NCI-H2081 (cell line): ENCODE results near the gene CFAP46.
"Not testable (repeated sequence)": the region's sequence is repeated elsewhere in the genome, so short reads cannot be mapped to it uniquely, and the experiment has no call there.

Experiments used
- DNase-seq, 2 experiments: peaks; one replicate each; lab custom pipeline; 2025; lab: John Stamatoyannopoulos, UW

Gene CFAP46

DNA sequence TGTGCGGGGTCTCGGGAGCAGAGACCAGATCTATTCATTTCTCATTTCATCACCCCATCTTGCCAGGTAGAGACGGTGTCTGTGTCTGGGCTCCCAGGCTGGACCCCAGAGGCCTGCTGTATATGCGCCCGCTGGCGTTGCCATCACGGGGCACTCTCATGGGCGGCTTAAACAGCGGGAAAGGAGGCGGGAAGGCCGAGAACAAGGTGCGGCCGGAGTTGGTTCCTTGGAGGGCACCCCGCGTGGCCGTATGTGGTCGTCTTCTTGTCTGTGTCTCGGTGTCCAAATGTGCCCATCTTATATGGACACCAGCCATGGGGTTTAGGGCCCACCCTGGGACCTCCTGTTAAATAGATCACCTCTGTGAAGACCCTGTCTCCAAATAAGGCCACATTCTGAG lies 2.1 kb upstream of the CFAP46 start:
- no peak for DNase-seq

DNA sequence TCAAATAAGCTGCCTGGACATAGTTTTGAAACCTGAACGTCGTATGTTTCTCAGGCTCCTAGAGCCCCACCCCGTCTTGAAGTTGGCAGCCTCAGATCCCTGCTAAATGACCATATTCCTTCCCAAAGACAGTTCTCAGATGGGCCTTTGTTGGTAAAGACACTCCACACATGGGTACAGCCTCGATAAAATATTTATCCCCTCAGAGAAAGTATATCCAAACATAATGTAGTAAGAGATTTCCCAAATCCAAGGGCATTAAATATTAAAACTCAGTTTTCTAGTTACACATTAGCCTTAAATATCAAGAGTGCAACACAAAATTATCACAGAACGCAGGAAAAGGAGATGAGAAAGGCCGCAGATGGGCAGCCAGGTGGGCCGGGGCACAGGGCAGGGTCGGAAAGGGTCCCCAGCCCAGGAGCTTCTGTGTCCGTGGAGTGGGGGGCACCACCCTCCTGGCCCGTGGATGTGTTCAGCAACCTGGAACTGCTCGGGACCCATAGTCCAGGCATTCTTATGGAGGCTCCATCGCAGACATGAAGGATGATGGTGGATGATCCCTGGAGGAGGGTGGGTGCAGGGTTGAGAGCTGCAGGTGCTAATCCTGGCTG lies 1.5 kb upstream of the CFAP46 start:
- DNase-seq: no peak

DNA sequence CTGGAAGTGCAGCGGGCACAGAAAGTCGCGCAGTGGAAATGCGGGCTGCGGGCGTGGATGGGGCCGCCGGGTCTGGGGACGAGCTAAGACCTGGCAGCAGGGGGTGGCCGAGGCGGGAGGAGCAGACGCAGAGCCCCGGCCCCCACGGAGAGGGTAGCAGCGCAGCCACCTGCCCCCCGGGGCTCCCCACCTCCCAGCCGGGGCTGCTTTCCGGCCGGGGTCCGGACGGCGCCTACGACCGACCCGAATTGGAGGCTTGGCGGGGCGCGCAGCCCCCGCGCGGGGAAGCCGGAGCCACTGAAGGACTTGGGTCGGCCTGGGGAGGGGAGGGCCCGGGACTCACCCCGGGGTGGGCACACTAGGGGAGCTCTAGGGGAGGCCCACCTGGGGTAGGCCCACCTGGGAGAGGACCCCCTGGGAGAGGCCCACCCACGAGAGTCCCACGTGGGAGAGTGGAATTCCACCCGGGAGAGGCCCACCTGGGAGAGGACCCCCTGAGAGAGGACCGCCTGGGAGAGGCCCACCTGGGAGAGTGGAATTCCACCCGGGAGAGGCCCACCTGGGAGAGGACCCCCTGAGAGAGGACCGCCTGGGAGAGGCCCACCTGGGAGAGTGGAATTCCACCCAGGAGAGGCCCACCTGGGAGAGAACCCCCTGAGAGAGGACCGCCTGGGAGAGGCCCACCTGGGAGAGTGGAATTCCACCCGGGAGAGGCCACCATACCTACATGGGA lies 854 bp upstream of the CFAP46 start:
- no peak for DNase-seq

DNA sequence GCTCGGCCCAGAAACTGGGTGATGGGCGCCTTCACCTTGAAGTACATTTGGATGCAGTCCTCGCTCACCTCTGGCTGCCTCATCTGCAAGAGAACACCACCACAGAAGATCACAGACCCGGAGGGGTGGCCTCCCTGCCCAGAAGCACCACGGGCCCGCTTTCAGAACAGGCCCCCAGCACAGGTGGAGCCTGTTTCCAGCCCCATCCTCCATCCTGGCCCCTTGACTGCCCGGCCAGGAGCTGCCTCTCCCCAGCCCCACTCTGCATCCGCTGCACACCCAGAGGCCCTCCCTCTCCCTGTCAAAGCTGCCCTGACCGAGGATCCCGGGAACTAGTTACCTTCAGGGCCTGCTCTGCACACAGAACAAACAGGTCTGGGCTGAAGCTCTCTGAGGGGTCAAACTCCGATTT lies 724 bp downstream of the CFAP46 start:
- no peak for DNase-seq

DNA sequence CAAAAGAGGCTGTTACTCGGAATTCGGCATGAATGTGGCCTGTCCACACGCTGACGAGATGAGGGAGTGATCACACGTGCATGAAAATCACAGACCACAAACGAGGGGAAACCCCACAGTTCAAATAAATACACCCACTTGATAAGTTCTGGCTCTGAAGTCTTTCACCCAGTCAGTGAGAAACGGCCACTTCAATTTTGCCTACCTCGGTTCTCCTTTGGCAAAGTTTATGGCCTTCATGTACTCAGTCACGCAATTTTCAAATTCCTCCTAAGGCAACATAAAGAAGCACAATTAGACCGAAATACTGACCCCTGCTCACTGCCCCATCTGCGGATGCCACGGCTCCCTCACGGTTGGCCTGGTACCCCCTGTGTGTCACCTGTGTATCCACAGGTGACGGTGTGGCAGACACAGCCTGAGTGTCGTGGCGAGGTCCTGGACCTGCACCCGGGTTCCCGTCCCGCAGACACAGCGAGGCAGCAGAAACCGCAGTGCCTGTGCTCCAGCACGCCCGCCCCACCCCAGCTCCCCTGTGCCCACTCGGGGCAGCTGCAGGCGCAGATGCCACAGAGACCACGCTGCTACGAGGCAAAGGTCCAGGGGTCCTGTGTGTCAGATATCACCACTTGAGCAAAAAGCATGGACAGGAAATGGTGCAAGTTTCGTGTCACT lies 1.4 kb downstream of the CFAP46 start:
- DNase-seq: no peak

DNA sequence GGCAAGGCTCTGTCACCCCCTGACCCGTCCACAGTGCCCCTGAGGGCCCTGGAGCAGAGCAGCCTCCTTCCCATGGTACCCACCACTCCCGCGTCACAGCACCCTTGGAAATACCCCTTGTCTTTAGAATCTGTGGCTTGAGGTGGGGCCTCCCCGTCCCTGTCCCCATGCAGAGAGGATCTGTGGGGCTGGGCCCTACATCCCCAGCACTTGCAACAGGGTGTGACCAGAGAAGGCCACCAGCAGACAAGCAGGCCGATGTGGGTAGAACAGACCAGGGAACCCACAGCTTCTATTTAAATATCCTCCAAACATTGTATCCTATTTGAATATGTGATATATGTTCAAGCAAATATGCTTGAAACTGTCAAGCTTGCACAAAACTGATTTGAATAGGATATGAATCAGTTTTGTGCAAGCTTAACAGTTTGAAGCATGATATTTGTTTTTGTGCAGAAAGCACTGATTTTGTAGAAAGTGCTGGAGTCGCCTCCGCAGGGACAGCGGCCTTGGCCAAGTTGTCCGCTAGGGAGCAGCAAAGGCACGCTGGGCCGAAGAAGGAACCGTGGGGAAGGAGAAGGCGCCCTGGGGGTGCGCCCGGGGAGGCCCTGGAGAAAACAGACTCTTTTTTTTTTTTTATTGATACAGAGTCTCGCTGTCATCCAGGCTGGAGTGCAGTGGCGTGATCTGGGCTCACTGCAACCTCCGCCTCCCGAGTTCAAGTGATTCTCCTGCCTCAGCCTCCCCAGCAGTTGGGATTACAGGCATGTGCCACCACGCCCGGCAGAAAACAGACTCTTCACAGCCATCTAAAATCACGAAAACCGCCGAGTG lies 2.2 kb downstream of the CFAP46 start:
- DNase-seq: no peak

DNA sequence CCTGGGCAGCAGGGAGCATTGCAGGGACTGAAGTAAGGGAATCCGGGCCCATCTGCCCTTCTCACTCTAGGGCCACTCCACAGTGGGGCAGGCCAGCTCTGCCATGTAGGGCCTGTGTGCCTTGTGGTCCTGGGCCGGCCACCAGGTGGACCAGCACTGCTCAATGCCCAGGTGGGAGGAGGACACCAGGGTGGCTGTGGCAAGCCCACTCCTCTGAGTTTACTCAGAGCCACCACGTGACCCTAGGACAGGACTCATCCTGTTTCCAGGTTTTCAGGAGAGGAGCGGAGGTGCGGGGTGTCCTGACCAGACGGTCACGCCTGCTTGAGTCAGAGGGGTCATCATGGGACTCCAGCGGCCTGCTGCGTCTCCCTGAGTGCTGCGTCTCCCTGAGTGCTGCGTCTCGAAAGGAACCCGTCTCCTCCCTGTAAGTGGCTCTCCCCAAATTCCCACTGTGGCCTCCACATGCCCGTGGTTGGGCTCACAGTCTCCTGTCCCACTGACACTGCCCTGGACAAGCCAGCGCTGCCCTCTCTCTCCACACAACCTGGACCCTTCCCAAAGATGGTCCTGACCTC lies 2.9 kb downstream of the CFAP46 start:
- DNase-seq: no peak

DNA sequence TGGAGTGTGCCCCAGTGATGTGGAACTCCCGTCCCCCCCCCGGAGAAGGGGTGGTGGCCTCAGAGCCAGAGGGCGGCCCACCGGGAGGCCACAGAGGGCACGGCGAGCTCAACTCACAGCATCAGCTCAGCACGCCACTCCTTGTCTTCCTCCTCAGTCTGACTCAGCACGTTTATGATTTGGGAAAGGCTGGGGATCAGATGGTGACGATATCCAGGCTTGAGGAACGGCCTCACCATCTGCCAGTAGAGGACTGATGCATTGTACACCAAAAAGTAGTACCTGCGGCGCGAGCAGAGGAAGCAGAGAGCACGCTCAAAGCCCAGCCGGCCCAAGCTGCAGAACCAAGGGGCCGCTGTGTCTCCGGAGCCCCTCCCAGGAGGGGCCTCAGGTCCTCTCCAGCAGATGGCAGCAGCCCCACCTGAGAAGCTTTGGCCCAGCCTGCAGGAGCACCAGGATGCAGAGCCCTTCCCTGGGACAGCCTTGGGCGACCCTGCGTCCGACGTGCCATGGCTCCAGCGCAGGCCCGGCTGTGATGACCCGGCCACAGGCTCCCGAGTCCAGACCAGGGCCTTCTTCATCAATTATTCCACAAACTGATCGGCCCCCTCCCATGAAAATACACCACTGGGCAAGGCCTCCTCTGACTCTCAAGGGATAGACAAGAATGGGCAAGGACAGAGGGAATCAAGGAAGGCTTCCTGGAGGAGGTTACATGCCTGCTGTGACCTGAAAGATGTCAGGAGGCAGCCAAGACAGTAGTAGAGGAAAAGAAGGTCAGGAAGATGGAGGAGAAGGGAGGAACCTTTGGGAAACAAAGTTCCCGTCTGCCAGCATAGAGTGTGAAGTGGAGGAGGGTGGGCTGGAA lies 3.7 kb downstream of the CFAP46 start:
- no peak for DNase-seq

DNA sequence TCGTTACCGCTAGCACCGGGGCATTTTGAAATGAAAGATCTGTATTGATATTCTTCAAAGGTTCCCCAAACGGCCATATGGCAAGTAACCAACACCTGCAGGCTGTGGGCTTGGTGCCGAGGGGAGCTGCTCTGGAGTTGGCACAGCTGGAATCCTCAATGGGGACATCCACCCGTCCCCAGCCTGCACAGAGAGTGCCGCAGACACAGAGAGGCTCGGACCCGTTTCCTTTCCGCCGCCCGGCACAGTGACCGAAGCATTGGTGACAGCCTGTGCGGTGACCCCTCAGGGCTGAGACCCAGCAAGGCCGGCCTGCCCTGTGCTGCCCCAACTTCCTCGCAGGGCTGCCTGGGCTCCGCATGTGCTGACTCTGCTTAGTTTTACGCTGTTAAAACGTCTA lies 4.5 kb downstream of the CFAP46 start:
- no peak for DNase-seq

DNA sequence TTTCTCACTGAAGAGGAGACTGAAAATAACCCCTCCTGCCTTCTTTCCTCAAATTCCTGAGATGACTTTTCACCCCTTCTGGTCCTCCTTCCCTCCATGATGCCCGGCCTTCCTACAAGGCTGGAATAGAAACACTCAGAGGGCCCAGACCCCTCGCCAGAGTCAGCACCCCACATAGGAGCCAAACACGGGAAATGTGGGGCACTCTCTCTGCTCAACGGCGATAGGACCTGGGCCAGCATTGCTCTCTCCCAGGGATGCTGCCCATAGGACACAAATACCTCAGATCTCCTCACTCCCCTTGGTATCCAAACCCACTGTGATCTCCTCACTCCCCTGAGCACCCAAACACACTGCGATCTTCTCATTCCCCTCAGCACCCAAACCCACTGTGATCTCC lies 7.4 kb downstream of the CFAP46 start:
- DNase-seq: no peak

DNA sequence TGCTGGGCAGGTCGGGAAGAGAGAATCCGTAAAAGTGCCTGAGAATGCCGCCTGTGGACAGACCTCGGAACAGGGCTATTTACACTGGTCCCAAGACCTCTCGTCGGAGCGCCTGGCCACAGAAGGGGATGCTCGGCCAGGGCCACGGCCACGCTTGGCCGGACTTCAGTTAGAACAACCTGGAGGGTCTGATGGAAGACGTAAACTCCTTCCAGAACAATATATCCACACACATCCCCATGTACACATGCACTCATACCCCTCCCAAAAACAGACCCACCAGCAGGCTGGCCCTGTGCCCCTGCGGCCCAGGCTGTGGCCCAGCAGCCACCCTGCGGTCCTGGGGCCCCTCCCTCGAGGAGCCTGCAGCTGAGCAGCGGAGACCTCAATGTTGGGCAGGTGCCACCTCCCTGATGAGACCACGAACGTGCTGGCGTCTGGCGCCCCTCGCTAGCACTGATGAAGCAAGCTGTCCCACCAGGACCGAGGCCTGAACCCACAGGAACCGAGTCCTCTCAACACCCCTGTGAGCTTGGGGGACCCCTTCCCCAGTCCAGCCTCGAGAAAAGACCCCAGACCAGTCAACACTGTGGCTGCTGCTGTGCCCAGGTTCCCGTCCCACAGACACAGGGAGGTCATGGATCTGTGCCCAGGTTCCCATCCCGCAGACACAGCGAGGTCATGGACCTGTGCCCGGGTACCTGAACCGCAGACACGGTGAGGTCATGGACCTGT lies 8.9 kb downstream of the CFAP46 start:
- no peak for DNase-seq

DNA sequence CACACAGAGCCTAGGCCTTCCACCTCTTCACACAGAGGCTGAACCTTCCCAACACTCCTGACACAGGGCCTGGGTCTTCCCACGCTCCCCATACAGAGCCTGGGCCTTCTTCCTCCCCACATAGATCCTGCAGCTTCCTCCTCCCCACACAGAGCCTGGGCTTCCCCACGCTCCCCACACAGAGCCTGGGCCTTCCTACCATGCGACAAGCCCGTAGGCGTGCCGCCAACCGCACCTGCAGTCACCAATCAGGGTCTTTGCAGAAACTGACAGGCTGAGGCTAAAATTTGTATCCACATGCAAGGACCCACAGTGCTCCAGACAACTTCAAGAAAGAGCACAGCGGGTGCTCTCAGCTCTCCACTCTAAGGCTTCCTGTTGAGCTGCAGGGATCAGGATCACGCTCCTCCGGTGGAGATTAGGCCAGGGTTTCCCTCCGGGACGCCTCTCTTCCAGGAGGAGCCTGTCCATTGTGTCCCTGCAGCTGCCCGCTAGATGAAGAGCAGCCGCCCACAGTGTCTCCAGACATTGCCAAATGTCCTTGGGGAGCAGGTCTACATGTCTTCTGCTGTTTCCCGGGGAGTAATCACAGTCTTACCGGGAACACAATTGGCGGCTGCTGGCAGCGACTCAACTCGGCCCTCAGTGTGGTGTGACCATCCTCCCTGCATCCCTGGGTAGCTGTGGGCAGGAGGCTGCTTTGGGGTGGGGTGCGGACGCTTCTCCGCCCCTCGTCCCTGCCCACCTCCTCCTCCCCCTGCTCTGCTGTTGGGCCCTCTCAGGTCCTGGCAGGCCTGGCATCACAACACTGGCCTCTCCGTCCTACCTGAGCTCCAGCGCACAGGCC lies 9.7 kb downstream of the CFAP46 start:
- DNase-seq: no peak

DNA sequence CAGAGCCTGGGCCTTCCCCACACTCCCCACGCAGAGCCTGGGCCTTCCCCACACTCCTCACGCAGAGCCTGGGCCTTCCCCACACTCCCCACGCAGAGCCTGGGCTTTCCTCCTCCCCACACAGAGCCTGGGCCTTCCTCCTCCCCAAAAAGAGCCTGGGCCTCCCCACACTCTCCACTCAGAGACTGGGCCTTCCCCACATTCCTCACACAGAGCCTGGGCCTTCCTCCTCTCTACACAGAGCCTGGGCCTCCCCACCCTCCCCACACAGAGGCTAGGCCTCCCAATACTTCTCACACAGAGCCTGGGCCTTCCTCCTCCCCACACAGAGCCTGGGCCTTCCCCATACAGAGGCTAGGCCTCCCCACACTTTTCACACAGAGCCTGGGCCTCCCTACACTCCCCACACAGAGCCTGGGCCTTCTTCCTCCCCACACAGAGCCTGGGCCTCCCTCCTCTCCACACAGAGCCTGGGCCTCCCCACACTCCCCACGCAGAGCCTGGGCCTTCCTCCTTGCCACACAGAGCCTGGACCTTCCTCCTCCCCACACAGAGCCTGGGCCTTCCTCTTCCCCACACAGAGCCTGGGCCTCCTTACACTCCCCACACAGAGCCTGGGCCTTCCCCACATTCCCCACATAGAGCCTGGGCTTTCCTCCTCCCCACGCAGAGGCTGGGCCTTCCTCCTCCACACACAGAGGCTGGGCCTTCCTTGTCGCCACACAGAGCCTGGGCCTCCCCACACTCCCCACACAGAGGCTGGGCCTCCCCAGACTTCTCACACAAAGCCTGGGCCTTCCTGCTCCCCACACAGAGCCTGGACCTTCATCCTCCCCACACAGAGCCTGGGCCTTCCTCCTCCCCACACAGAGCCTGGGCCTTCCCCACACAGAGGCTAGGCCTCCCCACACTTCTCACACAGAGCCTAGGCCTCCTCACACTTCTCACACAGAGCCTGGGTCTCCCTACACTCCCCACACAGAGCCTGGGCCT lies 10.8 kb downstream of the CFAP46 start:
- DNase-seq: not testable (repeated sequence)

DNA sequence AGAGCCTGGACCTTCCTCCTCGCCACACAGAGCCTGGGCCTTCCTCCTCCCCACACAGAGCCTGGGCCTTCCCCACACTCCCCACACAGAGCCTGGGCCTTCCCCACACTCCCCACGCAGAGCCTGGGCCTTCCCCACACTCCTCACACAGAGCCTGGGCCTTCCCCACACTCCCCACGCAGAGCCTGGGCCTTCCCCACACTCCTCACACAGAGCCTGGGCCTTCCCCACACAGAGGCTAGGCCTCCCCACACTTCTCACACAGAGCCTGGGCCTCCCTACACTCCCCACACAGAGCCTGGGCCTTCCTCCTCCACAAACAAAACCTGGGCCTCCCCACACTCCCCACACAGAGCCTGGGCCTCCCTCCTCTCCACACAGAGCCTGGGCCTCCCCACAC lies 11.7 kb downstream of the CFAP46 start:
- DNase-seq: not testable (repeated sequence)

DNA sequence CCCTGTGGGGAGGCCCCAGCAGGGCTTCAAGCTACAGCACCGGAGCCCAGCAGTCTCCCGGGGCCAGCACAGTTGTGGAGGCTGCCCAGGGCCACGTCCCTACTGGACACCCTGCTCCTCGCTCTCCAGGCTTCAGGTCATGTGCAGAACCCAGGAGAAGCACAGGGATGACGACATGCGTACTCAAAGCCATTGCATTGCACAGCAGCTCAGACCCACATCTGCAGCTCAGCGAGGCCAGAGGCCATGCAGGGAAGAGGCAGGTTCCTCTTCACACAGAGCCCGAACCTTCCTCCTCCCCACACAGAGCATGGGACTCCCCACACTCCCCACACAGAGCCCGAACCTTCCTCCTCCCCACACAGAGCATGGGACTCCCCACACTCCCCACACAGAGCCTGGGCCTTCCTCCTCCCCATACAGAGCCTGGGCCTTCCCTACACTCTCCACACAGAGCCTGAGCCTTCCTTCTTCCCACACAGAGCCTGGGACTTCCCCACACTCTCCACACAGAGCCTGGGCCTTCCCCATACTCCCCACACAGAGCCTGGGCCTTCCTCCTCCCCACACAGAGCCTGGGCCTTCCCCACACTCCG lies 12.3 kb downstream of the CFAP46 start:
- no peak for DNase-seq

DNA sequence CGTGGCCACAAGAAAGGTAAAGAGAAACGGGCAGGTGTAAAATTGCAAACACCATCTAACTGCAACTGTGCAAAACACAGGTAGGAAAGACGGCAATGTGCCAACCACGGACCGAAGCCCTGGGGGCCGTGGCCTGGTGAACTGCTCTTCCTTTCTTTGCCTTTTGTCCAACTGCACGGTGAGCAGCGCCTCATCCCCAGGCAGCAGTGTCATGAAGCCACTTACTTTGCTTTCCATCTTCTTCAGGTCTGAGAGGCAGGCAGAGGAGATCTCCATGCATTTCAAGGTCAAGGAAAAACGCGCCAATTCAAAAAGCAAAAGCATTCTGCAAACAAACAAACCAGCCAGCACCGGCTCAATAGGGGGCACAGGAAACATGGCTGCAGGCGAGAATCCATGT lies 12.9 kb downstream of the CFAP46 start:
- no peak for DNase-seq

DNA sequence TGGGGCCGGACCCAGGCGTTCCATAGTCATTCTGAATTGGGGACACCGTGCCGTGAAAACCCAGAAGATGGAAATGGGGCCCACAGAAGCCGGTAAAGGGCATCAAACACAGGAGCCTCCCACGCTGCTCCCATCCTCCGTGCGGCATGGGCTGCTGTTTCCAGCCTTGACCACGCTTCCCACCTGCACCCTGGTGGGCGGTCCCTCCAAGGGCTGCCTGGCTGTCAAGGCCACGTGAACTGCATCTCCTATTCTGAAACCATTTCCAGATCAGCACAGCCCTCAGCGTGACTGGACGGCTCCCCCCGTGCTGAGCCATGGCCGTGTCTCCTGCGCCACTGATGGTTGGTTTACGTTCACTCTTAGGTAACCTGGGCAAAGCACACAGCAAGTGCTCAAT lies 14.1 kb downstream of the CFAP46 start:
- no peak for DNase-seq

DNA sequence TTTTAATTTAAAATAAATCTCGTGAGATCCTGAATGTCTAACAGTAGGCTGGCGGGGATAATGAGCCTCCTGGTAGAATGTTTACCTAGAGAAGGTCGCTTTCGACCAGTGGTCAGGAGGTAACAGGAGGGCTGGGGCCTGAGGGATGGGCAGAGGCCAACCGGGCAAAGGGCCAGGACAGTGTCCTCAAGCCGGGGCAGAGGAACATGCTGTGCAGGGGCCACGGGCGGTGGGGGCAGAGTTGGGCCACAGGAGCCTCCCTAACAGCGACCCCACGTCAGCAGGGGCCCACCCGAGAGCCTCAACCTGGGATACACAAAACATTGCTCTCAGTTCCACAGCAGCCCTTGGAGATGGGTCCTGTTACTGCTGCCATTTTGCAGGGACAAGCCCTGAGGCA lies 14.5 kb downstream of the CFAP46 start:
- no peak for DNase-seq
